NCI-H1417 treated with DMSO at 0.1 percent for 48 hours (cell line): Measurements from ENCODE around the gene SPATA20.

Source experiments
- DNase-seq: peaks from one replicate; lab custom pipeline; 2025; lab: John Stamatoyannopoulos, UW

SPATA20 gene

DNA sequence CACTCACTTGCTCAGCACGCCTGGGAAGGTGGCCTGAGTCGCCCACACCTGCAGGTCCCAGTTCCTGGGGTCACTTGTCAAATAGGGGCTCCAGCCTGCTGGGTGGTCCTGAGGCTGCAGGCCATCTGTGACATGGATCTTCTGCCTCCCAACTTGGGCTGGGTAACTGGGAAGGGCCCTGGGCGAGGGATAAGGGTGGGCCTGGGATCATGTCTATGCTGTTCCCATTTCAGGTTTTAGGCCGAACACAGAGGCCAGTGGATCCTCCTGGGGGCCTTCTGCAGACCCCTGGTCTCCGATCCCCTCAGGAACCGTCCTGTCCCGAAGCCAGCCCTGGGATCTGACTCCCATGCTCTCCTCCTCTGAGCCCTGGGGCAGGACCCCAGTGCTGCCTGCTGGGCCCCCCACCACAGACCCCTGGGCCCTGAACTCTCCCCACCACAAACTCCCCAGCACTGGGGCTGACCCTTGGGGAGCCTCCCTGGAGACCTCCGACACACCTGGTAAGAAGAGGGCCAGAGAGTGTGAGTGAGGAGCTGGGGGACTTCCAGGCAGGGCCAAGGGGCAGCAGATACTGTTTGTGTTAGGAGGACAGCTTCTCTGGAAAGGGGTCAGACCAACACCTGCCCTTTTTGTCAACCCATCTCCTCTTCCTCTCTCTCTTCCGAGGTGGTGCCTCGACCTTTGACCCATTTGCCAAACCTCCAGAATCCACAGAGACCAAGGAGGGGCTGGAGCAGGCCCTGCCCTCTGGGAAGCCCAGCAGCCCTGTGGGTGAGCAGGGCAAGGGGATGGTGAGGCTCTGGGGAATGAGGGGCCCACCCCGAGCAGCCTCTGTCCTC lies 6.2 kb upstream of the SPATA20 start:
- DNase-seq: no peak

DNA sequence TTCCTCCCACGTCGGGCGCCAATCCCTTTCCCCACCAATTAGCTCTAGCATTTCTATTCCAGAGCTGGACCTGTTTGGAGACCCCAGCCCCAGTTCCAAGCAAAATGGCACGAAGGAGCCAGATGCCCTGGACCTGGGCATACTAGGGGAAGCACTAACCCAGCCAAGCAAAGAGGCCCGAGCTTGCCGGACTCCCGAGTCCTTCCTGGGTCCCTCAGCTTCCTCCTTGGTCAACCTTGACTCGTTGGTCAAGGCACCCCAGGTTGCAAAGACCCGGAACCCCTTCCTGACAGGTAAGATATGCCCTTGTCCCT lies 5.6 kb upstream of the SPATA20 start:
- DNase-seq: no peak

- DNase-seq: no peak
Observed at GRCh38 chr17:50541716-50542688, 5.0 kb upstream of the SPATA20 start.

DNA sequence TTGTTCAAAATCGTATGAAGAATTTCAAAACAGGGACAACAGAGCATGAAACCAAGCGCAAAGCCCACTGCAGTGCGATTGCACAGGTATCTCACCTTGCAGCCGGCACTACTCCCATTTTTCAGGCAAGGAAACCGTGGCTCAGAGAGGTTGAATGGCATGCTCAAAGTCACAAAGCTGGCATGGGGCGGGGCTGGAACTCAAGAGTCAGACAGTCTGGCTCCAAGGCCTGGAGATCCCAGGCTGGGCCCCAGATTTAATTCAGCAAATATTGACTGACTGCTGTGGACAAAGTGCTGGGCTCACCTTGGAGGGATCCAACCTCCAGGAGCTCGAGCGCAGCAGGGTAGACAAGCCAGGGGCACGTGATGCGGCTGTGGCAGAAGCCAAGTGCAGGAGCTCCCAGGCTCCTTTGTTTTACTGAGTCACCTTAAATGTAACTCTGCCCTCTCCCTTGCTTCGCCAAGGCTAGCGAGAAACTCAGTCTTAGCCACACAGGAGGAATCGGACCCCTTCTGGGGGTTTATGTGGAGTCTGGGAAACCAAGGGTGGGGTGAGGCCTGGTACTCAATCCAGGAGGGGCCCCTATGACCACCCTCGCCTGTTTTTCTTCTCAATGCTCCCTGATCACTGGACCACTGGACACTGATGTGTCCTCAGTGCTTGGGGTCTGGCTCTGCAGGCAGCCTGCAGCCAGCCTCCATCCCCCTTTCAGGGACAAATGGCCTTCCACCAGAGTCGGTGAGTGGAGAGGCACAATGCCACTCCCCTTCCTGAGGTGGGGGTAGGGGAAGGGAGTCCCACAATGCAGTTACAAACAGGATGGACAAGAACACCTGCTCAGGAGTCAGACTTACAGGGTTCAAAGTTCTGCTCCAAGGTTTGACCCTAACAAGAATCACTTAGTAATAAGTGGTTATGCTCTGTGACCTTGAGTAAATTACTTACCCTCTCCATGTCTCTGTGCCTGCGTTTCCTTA lies 3.9 kb upstream of the SPATA20 start:
- DNase-seq: no peak

DNA sequence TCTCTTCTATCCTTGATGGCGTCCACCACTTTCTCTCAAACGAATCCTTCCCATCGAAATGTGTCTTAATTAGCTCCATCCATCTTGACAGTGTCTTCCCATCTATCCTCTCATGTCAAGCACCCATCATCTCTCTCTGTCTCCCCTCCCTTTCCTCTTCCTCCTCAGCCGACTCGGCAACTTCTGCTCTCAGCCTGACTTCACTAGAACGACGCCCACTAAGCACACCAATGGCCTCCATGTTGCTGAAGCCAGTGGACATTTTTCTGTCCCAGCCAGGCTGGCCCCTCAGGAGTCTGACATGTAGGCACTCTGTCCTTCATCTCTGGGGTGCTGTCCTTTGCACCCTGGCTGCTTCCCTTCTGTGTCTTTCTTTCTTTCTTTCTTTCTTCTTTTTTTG lies 2.5 kb upstream of the SPATA20 start:
- no peak for DNase-seq

DNA sequence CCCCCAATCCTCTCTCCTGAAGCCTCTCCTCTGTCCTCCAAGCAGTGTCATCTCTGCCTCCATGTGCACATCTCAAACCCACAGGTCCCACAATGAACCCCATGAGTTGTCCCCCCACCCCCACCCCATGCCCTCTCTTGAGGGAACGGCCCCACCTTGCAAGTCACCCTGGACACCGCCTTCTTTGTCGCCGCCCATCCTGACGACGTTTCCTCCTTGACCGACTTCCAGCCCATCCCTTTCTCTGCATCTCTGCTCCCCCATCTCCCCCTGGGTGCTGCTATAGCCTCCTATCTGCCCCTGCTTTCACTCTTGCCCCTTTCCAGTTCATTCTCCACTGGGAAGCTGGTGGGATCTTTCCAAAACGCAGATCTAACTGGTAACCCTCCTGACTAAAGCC lies 1.7 kb upstream of the SPATA20 start:
- no peak for DNase-seq

GRCh38 chr17:50546701-50547034 lies 306 bp upstream of the SPATA20 start:
- no peak for DNase-seq

DNA sequence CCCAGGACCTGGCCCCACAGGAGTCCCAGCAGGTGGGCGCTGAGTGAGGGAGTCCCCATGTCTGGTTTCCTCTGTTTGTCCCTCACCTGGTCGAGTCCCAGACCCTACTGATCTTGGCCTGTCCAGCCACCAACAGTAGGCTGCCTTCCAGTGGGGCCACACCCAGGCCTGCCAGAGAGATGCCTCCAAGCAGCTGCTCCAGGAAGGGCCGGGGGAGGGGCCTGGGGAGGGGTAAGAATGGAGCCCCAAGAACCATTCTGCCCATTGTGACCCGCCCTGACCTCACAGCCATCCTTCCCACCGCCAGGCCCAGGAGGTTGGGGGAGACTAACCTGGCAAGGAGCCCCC lies 736 bp downstream of the SPATA20 start:
- no peak for DNase-seq

- no peak for DNase-seq
Observed at GRCh38 chr17:50548831-50549230, 1.9 kb downstream of the SPATA20 start.

DNA sequence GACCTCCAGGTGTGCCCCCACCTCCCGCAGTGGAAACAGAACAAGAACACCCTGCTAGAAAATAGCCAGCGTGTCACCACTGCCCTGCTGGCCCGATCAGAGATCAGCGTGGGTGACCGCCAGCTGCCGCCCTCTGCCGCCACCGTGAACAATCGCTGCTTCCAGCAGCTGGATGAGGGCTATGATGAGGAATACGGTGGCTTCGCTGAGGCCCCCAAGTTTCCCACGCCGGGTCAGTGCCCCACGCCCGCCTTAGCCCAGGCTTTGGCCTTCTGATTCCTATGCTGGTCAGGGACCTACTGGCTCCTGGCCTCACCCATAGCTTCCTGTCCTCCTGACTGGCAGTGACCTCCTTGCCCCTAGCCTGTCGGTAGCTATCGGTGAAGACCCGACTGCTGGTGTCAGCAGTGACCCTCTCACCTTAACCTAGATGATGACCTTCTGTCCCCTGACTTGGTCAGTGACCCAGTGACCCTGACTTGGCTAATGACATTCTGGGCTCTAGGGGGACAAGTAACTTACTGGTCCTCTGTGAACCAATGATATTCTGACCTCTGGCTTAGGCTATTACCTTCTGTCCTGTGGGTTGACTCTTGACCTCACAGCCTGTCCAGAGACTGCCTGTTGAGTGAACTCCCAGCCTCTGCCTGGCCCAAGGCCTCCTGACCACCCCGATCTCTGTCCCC lies 2.4 kb downstream of the SPATA20 start:
- no peak for DNase-seq

DNA sequence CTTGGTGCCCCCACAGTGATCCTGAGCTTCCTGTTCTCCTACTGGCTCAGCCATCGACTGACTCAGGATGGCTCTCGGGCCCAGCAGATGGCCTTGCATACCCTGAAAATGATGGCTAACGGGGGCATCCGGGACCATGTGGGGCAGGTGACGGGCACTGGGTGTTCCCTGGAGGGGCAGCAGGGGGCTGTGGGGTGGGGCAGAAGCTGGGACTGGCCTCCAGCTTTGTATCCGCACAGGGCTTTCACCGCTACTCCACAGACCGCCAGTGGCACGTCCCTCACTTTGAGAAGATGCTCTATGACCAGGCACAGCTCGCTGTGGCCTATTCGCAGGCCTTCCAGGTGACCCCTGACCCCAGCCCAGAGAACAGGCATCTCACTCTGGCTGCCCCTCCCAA lies 3.0 kb downstream of the SPATA20 start:
- DNase-seq: no peak

DNA sequence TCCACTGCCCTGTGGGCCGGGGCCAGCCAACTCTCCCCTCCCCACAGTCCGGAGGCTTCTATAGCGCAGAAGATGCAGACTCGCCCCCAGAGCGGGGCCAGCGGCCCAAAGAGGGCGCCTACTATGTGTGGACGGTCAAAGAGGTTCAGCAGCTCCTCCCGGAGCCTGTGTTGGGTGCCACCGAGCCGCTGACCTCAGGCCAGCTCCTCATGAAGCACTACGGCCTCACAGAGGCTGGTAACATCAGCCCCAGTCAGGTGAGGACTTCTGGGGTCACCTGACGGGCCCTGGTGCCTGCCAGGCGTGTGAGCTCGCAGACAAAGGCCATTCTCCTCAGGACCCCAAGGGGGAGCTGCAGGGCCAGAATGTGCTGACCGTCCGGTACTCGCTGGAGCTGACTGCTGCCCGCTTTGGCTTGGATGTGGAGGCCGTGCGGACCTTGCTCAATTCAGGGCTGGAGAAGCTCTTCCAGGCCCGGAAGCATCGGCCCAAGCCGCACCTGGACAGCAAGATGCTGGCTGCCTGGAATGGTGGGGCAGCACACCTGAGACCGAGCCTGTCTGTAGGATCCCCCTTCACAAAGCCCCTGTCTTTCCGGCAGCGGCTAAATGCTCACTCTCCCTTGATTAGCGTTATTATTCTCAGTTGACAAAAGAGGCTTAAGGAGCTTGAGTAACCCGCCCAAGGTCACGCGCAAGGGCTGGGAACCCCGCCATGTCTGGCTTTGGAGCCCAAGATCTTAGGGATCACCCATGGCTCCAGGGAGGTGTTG lies 3.9 kb downstream of the SPATA20 start:
- DNase-seq: no peak

DNA sequence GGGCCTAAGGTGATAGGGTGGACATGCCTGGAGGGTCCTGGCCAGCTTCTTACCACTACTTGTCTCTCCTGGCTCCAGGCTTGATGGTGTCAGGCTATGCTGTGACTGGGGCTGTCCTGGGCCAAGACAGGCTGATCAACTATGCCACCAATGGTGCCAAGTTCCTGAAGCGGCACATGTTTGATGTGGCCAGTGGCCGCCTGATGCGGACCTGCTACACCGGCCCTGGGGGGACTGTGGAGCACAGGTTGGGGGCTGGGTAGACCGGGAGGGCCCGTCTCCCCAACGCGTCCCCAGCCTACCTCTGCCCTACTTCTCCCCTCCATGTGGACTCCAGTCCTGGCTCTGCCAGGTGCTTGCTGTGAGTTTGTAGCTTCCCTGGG lies 4.5 kb downstream of the SPATA20 start:
- no peak for DNase-seq

DNA sequence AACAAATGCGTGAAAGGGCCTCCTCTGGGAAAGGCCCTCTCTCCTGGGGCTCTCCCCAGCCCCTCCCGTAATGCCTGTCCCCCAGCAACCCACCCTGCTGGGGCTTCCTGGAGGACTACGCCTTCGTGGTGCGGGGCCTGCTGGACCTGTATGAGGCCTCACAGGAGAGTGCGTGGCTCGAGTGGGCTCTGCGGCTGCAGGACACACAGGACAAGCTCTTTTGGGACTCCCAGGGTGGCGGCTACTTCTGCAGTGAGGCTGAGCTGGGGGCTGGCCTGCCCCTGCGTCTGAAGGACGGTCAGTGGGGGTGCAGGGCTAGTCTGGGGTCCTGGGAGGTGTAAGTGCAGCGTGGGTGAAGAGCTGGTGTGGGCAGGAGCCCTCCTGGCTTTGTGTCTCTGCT lies 4.9 kb downstream of the SPATA20 start:
- DNase-seq: no peak

DNA sequence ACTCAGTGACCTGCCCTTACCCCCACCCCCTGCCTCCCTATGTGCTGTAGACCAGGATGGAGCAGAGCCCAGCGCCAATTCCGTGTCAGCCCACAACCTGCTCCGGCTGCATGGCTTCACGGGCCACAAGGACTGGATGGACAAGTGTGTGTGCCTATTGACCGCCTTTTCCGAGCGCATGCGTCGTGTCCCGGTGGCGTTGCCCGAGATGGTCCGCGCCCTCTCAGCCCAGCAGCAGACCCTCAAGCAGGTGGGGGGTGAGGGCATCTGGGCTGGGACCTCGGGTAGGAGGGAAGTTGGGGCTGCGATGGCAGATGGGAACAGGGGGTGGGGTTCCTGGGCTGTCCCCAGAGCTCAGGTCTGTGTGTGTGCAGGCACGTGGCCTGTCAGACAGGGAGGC lies 7.2 kb downstream of the SPATA20 start:
- no peak for DNase-seq

GRCh38 chr17:50556803-50557202 lies 9.8 kb downstream of the SPATA20 start:
- DNase-seq: no peak

- DNase-seq: no peak
Observed at GRCh38 chr17:50557630-50558029, 10.7 kb downstream of the SPATA20 start.

DNA sequence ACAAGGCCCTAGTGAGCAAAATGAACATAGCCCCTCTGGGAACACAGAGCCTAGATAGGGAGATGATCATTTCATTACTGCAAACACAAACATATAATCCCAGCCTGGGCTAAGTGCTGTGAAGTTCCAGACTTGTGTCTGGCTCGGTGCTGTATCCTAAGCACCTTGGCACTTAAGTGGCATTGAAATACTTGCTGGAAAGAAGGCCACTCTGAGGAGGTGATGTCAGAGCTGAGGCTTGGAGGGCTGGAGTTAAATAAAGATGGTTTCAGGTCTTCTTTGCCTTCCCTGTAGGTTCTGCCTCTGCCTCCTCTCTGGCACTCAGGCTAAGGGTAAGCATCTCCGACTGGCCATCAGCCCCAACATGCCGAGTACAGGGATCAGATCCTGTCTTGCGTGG lies 11.1 kb downstream of the SPATA20 start:
- DNase-seq: no peak

DNA sequence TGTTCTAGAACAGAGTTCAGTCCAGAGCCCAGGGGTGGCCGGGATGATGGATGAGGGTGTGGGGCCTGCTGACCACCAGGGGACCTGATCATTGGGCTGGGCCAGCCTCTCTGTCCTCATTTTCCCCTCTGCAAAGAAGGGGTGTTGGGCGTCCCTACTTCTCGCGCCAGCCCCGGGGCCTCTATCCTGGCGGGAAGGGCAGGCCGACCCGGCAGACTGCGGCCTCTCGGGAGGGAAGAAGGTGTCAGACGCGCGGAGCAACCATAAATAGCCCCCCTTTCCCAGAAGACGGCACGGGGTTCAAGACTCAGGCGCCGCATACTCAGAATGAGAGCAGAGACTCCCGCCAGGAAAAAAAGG lies 11.6 kb downstream of the SPATA20 start:
- no peak for DNase-seq

DNA sequence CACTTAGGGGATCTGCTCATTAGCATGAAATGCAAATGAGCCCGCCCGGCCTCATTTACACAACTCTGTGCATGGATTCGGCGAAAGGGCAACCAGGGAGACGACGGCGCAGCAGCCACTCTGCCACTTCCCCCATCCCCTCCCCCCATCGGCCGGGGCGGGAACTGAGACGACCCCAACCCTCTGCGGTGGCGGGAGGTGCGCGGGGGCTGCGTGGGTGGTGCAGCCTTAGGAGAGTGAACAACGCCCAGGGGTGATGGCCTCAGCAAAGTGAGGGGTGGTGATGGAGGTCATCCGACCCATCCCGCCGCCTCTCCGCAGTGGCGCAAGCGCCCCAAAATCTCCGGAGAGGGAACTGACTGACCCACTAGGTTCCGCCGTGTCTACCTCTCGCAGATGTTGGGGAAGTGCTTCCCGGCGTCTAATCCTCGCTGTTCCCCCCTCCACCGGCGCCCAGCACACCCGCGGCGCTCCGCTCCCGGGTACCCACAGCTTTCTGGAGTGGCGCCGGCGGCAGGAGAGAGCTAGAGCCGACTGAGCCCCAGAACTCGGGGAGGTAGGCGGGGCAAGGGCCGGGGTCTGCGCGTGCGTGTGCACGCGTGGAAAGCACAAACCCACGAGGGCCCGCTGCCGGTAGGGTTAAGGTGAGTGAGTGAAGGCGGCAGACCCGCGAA lies 12.1 kb downstream of the SPATA20 start:
- DNase-seq: no peak
